ENCODE data around the gene MZT2B. TPM values are rescaled to one million over a fixed set of nuclear protein-coding genes. Genes with fewer than 3 reads are reported as not detected.
"Not testable (repeated sequence)": the region's sequence is repeated elsewhere in the genome, so short reads cannot be mapped to it uniquely, and the experiment has no call there.

MZT2B gene
- total RNA-seq, 1 experiment from 2014 or later: 112 TPM

DNA sequence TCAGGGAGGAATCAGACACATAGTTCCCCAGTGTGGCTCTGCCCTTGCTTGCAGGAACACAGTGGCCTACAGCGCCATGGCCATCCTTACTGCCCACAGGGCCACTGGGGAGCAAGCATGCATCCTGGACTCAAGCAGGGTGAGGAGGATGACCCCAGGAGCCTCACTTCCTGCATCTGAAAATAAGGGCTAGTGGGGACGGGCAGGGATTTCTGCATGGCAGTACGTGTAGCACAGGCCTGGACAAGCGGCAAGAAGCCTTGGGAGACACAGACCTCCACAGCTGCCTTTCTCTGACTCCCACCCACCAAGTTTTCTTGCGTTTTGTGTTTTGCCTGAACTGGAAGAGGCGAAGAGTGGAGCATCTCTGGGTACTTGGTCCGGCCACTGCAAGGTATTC lies 19.6 kb upstream of the MZT2B start:
- DNase-seq (ENCODE audit: low read depth, low spot score); in situ Hi-C loops (cut with HindIII; ENCODE audit: low pct_unique_long_range_greater_than_20kb, low sequenced_read_pairs): not testable (repeated sequence)

DNA sequence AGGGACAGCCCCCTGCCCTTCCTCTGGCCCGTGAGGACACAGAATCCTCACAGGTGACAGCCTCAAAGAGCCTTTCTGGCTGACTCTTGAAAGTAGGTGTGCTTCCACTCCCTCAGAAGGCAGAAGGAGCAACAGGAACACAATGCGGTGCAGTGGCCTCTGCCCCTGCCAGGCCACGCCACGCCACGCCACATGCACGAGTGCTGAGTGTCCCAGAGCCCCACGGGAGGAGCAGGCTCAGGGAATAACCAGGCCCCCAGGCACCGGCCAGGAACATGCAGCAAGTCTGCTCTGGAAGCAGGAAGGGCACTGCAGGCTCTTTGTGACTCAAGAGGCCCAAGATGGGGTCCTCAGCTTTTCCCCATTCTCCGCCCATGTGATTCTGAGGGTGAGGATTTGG lies 19.1 kb upstream of the MZT2B start:
- in situ Hi-C loops (cut with HindIII; ENCODE audit: low pct_unique_long_range_greater_than_20kb, low sequenced_read_pairs): no loop called here
- no peak for DNase-seq (ENCODE audit: low read depth, low spot score)

- in situ Hi-C loops (cut with HindIII; ENCODE audit: low pct_unique_long_range_greater_than_20kb, low sequenced_read_pairs): no loop called here
- DNase-seq (ENCODE audit: low read depth, low spot score): no peak
Measured at GRCh38 chr2:130165293-130166016, 16.6 kb upstream of the MZT2B start.

DNA sequence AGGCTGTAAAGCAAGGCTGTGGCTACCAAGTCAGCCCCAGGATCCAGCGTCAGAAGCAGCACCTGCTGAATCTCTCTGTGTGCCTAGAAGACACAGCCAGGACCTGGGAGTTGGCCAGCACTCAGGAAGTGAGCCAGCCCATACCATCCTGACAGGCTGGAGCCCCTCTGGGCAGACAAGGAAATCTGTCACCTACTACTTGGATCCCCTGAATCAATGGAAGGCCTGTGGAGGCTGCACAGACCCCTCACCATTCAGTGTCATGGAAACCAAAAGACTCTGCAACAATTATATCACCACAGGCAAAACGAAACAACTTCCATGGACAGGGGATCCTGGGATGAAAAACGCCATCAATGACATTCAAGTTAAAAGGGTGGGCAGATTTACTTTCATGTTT lies 15.5 kb upstream of the MZT2B start:
- in situ Hi-C loops (cut with HindIII; ENCODE audit: low pct_unique_long_range_greater_than_20kb, low sequenced_read_pairs); DNase-seq (ENCODE audit: low read depth, low spot score): not testable (repeated sequence)

GRCh38 chr2:130169163-130169562 lies 12.9 kb upstream of the MZT2B start:
- DNase-seq (ENCODE audit: low read depth, low spot score); in situ Hi-C loops (cut with HindIII; ENCODE audit: low pct_unique_long_range_greater_than_20kb, low sequenced_read_pairs): not testable (repeated sequence)

- DNase-seq (ENCODE audit: low read depth, low spot score): no peak
- in situ Hi-C loops (cut with HindIII; ENCODE audit: low pct_unique_long_range_greater_than_20kb, low sequenced_read_pairs): no loop called here
Measured at GRCh38 chr2:130169896-130170295, 12.2 kb upstream of the MZT2B start.

DNA sequence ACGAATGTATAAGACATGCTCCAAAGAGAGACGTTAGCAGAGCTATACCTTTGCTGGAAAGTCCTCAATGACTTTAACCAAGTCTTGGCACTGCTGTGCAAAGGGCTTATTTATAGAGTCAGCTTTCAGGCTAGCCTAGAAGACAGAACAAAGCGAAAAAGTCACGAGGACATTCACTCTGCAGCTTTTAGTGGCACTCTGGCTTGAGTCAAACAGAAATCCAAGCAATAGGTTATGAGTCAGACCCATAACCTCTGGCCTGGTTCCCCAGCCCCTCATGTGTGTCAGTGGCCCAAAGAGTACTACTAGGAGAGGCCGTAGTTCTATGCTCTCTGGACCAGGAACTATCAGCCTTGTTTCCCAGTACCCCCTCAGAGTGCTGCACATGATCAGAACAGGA lies 7.2 kb upstream of the MZT2B start:
- in situ Hi-C loops (cut with HindIII; ENCODE audit: low pct_unique_long_range_greater_than_20kb, low sequenced_read_pairs); DNase-seq (ENCODE audit: low read depth, low spot score): not testable (repeated sequence)

DNA sequence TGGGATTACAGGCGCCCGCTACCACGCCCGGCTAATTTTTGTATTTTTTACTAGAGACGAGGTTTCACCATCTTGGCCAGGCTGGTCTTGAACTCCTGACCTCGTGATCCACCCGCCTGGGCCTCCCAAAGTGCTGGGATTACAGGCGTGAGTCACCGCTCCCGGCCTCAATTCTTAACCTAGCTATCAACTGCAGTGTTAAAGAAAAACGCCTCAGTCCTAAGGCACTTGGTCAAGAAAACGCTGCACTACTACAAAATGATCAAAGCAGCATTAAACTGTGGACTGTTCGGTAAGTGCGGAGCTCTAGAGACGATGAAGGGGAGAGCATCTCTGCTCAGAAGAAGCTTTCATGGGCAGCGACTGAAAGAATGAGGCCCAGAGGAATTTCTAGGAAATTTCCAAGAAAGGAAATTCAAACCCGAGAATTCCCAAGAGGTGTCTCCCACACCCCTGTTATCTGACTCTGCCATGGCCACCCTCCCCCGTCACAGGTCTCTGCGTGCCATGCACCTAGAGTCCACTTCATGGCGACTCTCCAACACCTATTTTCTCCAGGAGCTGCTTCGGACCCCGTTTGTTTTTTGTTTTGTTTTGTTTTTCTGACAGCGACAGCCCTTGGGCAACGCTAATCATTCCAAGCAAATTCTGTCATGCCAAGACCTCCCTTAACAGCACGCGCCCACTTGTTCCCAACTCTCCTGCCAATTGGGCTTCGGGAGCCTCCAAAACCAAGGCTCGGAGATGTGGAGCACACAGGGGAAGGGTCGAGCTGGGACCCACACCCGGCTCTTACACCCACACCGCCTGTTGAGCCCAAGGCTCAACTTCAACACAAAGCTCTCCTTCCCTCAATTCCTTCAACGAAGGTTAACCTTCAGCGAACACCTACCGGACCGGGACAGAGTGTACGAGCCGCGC lies 1.4 kb upstream of the MZT2B start:
- DNase-seq (ENCODE audit: low read depth, low spot score): not testable (repeated sequence)

GRCh38 chr2:130181325-130181879 lies 660 bp upstream of the MZT2B start, which contains the start of gene SMPD4:
TSS of gene SMPD4 (minus strand) at chr2:130181602. CDS start at chr2:130176592, 5,010 bp downstream.
- in situ Hi-C loops (cut with HindIII; ENCODE audit: low pct_unique_long_range_greater_than_20kb, low sequenced_read_pairs): no loop called here
- peak; percentile 94 for DNase-seq (ENCODE audit: low read depth, low spot score)

More for the DNA sequence above, 1.4 kb upstream of the MZT2B start:
- in situ Hi-C loops (cut with HindIII; ENCODE audit: low pct_unique_long_range_greater_than_20kb, low sequenced_read_pairs): not testable (repeated sequence)

DNA sequence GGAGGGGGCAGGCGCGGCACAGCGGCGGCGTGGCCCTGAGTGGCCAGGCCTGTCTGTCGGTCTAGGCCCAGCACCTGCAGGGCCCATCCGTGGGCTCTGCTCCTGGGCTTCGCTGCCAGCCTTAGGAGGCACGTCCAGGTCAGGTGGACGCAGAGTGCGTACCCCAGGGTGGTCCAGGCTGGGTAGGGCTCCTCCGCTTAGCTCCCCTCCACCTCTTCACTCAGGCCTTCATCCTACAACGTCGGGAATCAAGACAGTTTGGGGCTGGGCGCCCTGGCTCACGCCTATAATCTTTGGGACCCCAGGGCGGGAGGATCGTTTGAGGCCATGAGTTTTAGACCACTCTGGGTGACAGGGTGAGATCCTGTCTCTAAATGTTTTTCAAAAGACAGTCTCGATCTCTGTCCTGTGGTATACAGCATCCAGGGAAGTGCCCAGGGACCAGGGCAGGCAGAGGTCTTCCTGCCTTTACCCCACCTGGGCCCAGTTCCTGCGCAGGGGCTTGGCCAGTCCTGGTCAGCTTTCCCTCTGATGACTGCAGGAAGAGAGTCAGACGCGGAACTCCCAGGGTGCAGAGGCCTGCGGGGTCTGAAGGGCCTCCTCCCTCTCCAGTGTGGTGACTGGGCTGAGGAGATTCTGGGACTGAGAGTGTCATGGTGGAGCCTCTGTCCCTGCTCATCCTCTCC lies 907 bp downstream of the MZT2B start:
- in situ Hi-C loops (cut with HindIII; ENCODE audit: low pct_unique_long_range_greater_than_20kb, low sequenced_read_pairs); DNase-seq (ENCODE audit: low read depth, low spot score): not testable (repeated sequence)

GRCh38 chr2:130183512-130184373 lies 1.7 kb downstream of the MZT2B start:
- DNase-seq (ENCODE audit: low read depth, low spot score): no peak
- in situ Hi-C loops (cut with HindIII; ENCODE audit: low pct_unique_long_range_greater_than_20kb, low sequenced_read_pairs): no loop called here

DNA sequence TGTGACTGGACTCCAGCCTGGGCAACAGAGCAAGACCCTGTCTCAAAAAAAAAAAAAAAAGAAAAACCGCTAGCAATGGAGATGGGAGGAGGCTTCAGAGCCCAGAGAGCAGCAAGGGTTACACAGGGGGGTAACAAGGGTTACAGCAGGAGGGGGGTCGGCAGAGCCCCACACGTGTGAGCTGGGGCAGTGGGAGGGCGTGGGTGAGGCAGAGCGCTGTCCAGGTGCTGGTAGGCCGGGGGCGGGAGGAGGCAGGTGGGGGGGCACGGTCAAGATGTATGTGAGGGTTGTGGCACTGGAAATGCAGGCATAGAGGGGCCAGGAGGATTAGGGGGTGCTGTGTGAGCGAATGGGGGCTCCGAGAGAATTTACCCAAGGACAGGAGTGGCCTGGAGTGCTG lies 3.4 kb downstream of the MZT2B start:
- no peak for DNase-seq (ENCODE audit: low read depth, low spot score)
- in situ Hi-C loops (cut with HindIII; ENCODE audit: low pct_unique_long_range_greater_than_20kb, low sequenced_read_pairs): no loop called here

DNA sequence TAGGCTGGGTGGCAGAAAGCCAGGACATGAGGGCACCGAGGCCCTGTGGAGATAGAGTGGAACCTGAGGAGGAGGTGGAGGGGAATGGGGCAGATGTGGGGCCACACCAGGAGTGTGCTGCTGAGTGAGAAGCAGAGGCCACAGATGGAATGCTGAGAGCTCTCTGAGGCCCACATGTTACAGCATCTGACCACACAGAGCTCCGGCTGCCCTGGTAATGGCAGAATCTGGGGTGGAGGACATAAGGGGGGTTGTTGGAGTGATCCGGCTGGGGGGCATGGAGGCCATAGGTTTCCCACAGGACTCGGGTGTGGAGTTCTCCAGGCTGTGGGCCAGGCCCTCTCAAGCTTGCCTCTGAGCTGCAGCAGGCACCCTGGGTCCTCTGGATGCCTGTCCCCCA lies 3.8 kb downstream of the MZT2B start:
- no peak for DNase-seq (ENCODE audit: low read depth, low spot score)
- in situ Hi-C loops (cut with HindIII; ENCODE audit: low pct_unique_long_range_greater_than_20kb, low sequenced_read_pairs): no loop called here

DNA sequence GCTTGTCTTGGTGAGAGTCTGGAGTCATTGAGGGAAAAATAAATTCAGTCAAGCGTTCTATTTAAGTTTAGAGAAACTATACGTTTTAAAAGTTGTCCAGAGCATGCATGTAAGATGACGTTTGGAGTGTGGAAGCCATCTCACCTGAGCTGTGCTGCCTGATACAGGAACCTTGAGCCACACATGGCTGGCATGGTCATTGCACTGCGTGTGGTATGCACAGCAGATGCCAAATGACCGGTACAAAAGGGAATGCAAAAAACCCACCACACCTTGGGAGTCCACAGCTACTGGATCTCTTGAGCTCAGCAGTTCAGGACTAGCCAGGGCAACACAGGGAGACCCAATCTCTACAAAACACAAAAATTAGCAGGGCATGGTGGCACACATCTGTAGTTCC lies 4.3 kb downstream of the MZT2B start:
- DNase-seq (ENCODE audit: low read depth, low spot score): no peak
- in situ Hi-C loops (cut with HindIII; ENCODE audit: low pct_unique_long_range_greater_than_20kb, low sequenced_read_pairs): no loop called here

- no peak for DNase-seq (ENCODE audit: low read depth, low spot score)
- in situ Hi-C loops (cut with HindIII; ENCODE audit: low pct_unique_long_range_greater_than_20kb, low sequenced_read_pairs): no loop called here
Measured at GRCh38 chr2:130187268-130187667, 5.2 kb downstream of the MZT2B start.

- in situ Hi-C loops (cut with HindIII; ENCODE audit: low pct_unique_long_range_greater_than_20kb, low sequenced_read_pairs); DNase-seq (ENCODE audit: low read depth, low spot score): not testable (repeated sequence)
Measured at GRCh38 chr2:130187859-130188792, 6.1 kb downstream of the MZT2B start.
